NCI-H187 treated with DMSO at 0.1 percent for 48 hours (cell line): ENCODE results near the gene ANK3.

ENCODE experiments used
- DNase-seq: peaks from one replicate; lab custom pipeline; 2025; lab: John Stamatoyannopoulos, UW

The ANK3 gene

GRCh38 chr10:60139290-60139689, 250.4 kb downstream of the ANK3 start:
- no peak for DNase-seq

- DNase-seq: no peak
These were observed 250.8 kb downstream of the ANK3 start for GRCh38 chr10:60138842-60139241.

- DNase-seq: no peak
These were observed 251.6 kb downstream of the ANK3 start for GRCh38 chr10:60138026-60138425.

- no peak for DNase-seq
These were observed 252.2 kb downstream of the ANK3 start for GRCh38 chr10:60137292-60137992.

- DNase-seq: no peak
These were observed 254.7 kb downstream of the ANK3 start for GRCh38 chr10:60135020-60135419.

- DNase-seq: no peak
These were observed 255.1 kb downstream of the ANK3 start for GRCh38 chr10:60134548-60134947.

- DNase-seq: no peak
These were observed 259.5 kb downstream of the ANK3 start for GRCh38 chr10:60130130-60130579.

GRCh38 chr10:60125895-60126294, 263.8 kb downstream of the ANK3 start:
- DNase-seq: no peak

GRCh38 chr10:60124536-60124935, 265.1 kb downstream of the ANK3 start:
- no peak for DNase-seq

- no peak for DNase-seq
These were observed 266.0 kb downstream of the ANK3 start for GRCh38 chr10:60123668-60124067.

- no peak for DNase-seq
These were observed 266.5 kb downstream of the ANK3 start for GRCh38 chr10:60123172-60123571.

- DNase-seq: no peak
These were observed 267.5 kb downstream of the ANK3 start for GRCh38 chr10:60122190-60122589.

GRCh38 chr10:60114765-60115586, 274.7 kb downstream of the ANK3 start:
- DNase-seq: no peak

- no peak for DNase-seq
These were observed 278.9 kb downstream of the ANK3 start for GRCh38 chr10:60110739-60111138.

- no peak for DNase-seq
These were observed 282.2 kb downstream of the ANK3 start for GRCh38 chr10:60107308-60107976.

GRCh38 chr10:60105295-60105695, 284.4 kb downstream of the ANK3 start:
- no peak for DNase-seq

- DNase-seq: no peak
These were observed 287.9 kb downstream of the ANK3 start for GRCh38 chr10:60101821-60102220.

GRCh38 chr10:60099998-60100747, 289.5 kb downstream of the ANK3 start:
- no peak for DNase-seq

GRCh38 chr10:60098677-60099601, 290.7 kb downstream of the ANK3 start:
- DNase-seq: no peak

GRCh38 chr10:60096761-60097513, 292.7 kb downstream of the ANK3 start:
- no peak for DNase-seq
